Head of caudate nucleus (tissue), 42 donors: Measurements from ENCODE around the gene RHOT1.
"Not testable (repeated sequence)": the region's sequence is repeated elsewhere in the genome, so short reads cannot be mapped to it uniquely, and the experiment has no call there.

Source experiments
- DNase-seq, 42 donors: peaks; one replicate each; pipeline versions ENCODE4 v3.0.0 to v3.0.0-alpha.2; 2020 to 2021; ENCODE audit warnings: mixed read lengths in 7 of 42
- intact Hi-C: fragments of 100-400 bp; cut with DNase I; formaldehyde crosslinking; loops from one replicate; pipeline ENCODE4 v1.15.0; 2022

RHOT1 gene

DNA sequence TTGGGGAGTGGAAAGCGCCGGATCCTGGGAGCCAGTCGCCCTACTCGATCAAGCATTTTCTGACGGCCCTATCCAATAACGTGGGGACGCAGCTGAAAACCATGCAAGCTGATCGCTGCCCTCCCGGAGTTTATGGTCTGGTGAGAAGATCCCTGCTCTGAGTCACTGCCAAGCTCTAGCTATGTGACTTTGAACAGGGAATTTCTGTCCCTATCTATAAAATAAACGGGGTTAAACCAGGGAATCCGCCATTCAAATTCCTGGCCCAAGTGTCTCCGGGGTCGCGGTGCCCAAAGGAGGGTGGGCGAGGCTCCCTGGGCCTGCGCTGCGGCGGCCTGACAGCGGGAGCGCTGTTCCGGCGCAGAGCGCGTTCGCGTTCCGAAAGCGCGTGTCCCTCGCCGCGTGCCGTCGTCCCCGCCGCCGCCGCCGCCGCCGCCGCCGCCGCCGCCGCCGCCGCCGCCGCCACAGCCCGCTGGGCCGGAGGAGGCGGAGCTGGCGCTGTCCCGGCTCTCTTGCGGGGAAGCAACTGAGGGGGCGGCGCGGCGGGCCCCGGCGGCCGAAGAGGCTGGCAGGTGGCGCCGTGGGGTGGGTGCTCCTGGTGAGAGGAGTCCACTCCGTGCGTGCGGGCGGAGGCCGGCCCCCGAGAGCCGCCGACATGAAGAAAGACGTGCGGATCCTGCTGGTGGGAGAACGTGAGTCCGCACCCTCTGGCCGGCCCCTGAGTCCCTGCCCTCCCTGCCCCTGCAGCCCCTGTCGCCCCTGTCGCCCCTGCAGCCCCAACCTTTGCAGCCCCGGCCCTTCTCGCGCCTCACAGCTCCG is at the start of gene RHOT1:
Gene RHOT1, plus strand, starts transcription at position 465 of the 819 bp plus-strand sequence. Its CDS starts 191 bp downstream, at position 656.
- intact Hi-C loops: loop anchor here (5.0 kb wide), 1 partner anchor 135 kb away; the partner anchor contains the start of gene LRRC37B
- DNase-seq: peak; percentile 38 to 90 (median 78)

GRCh38 chr17:32099686-32100085 is 42.6 kb upstream of the RHOT1 start:
- intact Hi-C loops: no loop called here
- DNase-seq: no peak

DNA sequence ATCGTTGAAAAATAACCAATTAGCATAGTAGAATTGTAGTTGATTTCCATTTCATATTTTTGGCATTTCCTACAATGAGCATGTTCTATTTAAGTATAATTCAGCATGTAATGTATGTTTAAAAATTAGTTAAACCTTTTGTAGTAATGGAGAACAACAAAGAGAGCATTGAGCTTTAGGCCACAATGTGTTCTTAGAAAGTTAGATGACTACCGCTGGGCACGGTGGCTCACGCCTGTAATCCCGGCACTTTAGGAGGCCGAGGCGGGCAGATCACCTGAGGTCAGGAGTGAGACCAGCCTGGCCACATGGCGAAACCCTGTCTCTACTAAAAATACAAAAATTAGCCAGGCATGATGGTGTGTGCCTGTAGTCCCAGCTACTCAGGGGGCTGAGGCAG is 42.0 kb upstream of the RHOT1 start:
- intact Hi-C loops: not testable (repeated sequence)
- peak in 2 of 42 donors; percentile 3 to 4 for DNase-seq

DNA sequence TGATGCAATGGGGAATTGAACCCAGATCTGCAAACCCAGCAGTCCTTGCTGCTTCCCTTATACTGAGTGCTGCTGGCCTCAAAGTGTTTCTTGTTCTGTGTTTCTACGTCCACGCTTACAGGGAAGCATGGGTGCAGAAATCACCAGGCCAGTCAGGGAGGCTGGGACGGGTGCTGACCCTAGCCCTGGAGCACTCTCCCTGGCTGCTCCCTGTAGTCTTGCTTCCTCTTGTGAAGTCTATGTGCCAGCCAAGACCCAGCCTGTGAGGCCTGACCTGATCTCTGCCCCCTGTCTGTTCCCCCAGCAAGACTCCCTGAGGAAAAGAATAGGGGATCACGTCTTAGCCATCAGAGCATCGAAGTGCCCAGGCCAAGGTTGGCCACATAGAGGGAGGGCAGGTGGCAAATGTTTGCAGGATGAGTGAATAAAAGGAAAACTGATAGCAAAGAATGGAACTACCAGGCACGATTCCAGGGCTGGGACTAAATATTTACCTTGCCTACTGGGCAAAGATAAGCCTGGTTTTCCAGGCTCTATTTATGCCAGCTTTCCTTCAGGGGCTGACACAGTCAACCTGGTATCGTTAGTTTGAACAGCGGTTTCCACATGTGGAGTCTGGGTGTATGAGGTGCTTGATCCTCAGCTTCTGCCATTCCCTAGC is 41.2 kb upstream of the RHOT1 start:
- intact Hi-C loops: no loop called here
- peak in 3 of 42 donors; percentile 5 to 13 (median 9) for DNase-seq

GRCh38 chr17:32102172-32102571 is 40.1 kb upstream of the RHOT1 start:
- intact Hi-C loops: no loop called here
- DNase-seq: peak in 4 of 42 donors; percentile 5 to 25 (median 22)

GRCh38 chr17:32102646-32103186 is 39.6 kb upstream of the RHOT1 start:
- intact Hi-C loops: no loop called here
- DNase-seq: peak in 4 of 42 donors; percentile 8 to 36 (median 17)

GRCh38 chr17:32103476-32104113 is 38.7 kb upstream of the RHOT1 start:
- DNase-seq: peak in 25 of 42 donors; percentile 8 to 67 (median 33)

GRCh38 chr17:32104158-32104557 is 38.1 kb upstream of the RHOT1 start:
- intact Hi-C loops: no loop called here
- DNase-seq: peak in 4 of 42 donors; percentile 6 to 25 (median 10)

More at GRCh38 chr17:32103476-32104113, 38.7 kb upstream of the RHOT1 start:
- intact Hi-C loops: no loop called here

DNA sequence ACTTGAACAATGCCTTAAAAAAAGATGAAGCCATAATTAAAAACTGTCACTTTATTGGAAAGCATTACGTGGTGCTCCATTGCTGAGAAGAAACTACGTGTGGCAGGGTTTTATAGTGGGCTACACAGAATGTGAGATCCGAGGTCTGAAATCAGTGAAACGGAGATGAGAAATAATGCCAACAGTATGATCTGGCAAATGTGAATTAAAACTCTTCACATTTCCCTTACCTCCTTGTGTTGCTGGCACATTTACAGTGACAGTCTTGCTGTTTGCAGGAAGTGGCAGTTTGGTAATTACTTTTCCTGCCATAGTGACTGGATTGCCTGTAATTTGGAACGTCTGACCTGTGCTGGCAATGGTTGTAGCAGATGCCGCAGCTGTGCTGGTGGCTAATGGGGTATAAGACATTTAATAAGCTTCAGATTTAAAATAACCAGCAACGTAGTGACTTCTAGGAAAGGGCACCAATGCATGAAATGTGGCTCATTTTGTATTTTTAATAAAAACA is 35.8 kb upstream of the RHOT1 start:
- intact Hi-C loops: not testable (repeated sequence)
- DNase-seq: peak in 5 of 42 donors; percentile 6 to 35 (median 11)

- intact Hi-C loops: not testable (repeated sequence)
- peak in 2 of 42 donors; percentile 12 to 16 for DNase-seq
Observed at GRCh38 chr17:32107194-32107593, 35.1 kb upstream of the RHOT1 start.

GRCh38 chr17:32110596-32110995 is 31.7 kb upstream of the RHOT1 start:
- peak in 5 of 42 donors; percentile 12 to 43 (median 21) for DNase-seq
- intact Hi-C loops: no loop called here

DNA sequence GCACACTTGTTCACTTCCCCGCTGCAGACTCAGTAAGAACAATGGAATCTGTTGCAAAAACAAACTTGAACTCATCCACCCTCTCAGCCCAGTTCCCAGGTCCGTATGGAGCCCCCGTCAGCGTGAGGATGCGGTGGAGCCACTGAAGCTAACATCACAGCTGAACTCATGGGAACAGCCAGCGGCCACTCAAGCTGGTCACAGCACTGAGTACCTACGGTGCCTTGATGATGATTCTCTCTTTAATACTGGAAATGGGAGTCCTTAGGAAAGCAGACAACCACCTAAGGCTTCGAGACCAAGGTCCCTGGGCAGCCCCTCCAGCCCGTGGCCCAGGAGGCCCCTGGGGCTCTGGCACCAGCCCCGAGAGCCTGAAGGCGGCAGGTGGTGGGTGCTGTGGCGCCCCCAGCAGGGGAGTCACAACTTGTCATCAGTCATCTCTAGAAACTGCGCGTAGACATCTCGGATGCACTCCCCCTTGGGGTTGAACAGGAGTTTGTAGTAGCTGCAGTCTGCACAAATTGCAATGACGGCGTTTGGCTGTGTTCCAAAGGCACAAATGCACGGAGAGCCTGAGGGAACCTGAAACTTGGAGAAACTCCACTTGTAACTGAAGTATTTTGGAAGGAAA is 31.0 kb upstream of the RHOT1 start:
- peak; percentile 23 to 78 (median 60) for DNase-seq
- intact Hi-C loops: no loop called here

- intact Hi-C loops: no loop called here
- peak in 4 of 42 donors; percentile 8 to 21 (median 14) for DNase-seq
Observed at GRCh38 chr17:32112416-32112815, 29.9 kb upstream of the RHOT1 start.

DNA sequence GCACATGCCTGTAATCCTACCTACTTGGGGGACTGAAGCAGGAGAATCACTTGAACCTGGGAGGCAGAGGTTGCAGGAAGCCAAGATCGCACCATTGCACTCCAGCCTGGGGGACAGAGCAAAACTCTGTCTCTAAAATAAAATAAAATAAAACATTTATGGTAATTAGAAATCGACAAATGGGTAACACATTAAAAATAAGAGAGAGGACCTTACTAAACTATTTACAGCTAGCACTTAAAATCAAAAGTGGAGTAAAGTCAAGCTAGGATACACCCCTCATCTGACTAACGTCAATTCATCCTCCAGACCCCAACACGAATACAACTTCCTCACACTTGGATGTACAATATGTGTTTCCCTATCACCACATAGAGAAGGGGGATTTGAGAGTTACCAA is 27.8 kb upstream of the RHOT1 start:
- intact Hi-C loops: no loop called here
- peak in 1 of 42 donors; percentile 26 for DNase-seq

GRCh38 chr17:32115546-32115945 is 26.8 kb upstream of the RHOT1 start:
- intact Hi-C loops: not testable (repeated sequence)
- peak in 3 of 42 donors; percentile 20 to 39 (median 25) for DNase-seq

- intact Hi-C loops: no loop called here
- peak in 1 of 42 donors; percentile 13 for DNase-seq
Observed at GRCh38 chr17:32116937-32117336, 25.4 kb upstream of the RHOT1 start.

DNA sequence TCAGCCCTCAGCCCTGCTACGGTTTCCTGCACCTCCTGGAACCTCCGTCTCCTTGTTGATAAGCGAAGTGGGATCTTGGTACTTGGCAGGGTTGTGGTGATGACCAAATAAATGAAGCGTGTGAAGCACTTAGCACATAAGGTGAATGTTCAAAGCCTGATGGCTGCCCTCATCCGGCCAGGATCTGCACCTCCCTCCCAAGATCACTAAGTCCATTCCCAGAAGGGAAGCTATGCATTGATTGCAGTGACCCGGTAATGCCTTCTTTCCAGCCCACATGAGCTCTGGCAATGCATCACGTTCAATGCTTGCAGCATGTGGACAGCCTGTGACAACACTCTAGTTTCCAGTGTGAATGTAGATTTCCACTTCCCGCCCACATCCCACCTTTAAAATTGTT is 24.9 kb upstream of the RHOT1 start:
- DNase-seq: peak in 3 of 42 donors; percentile 11 to 29 (median 20)
- intact Hi-C loops: no loop called here

DNA sequence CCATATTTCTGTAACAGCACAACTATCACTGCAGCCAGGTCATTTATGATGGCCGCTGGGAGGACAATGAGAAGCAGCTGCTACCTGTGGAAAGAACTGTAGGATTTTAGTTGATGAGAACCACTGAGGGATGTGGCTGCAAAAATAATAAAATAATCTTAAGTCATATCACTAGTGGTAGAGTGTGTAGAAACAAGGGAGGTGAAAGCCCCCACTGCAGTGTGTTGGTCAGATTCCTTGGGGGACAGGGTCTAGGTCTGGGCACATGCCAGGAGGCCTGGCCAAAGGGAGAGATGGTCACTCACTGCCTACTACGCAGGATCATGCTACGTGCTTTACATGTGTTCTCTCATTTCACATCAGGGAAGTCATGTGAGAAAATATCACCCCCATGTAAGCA is 24.2 kb upstream of the RHOT1 start:
- intact Hi-C loops: not testable (repeated sequence)
- DNase-seq: peak in 3 of 42 donors; percentile 6 to 16 (median 14)
